Uterus (tissue), 4 donors: Measurements from ENCODE around the gene ANKRD26. TPM values are rescaled to one million over a fixed set of nuclear protein-coding genes. Genes with fewer than 3 reads are reported as not detected.

Experiments used
- DNase-seq, 2 donors: peaks; one replicate each; pipeline ENCODE4 v3.0.0-alpha.2; 2019 to 2020
- H3K27ac ChIP-seq, 2 donors: fragments of 200-600 bp; sonication (generic); 1 replicate in 1 of 2; 2 replicates in 1 of 2; pipeline ENCODE4 v1.5.1; 2016 to 2018
- H3K27me3 ChIP-seq, 2 donors: fragments of 200-600 bp; sonication (generic); one replicate each; pipeline ENCODE4 v1.5.1; 2018 to 2019; ENCODE audit warnings: control low read depth in 1 of 2
- H3K36me3 ChIP-seq, 2 donors: fragments of 200-600 bp; sonication (generic); one replicate each; pipeline ENCODE4 v1.5.1; 2019; ENCODE audit warnings: control low read depth in 1 of 2
- H3K4me1 ChIP-seq, 2 donors: fragments of 200-600 bp; sonication (generic); one replicate each; pipeline ENCODE4 v1.5.1; 2018 to 2019; ENCODE audit warnings: control low read depth in 1 of 2
- H3K4me3 ChIP-seq, 2 donors: fragments of 200-600 bp; sonication (generic); 1 replicate in 1 of 2; 2 replicates in 1 of 2; pipeline ENCODE4 v1.5.1; 2018 to 2019; ENCODE audit warnings: mild to moderate bottlenecking in 1 of 2
- H3K9me3 ChIP-seq, 2 donors: fragments of 200-600 bp; sonication (generic); one replicate each; pipeline ENCODE4 v1.5.1; 2019; ENCODE audit warnings: control low read depth in 1 of 2
- CTCF ChIP-seq, 4 experiments: fragments of 200-600 bp in 2 of 4; fragments of 450-650 bp in 2 of 4; sonication (generic) in 2 of 4; IDR thresholded peaks; one replicate each; pipeline ENCODE4 v1.5.1; 2016 to 2019; ENCODE audit warnings: antibody characterized with exemption in 4 of 4, mild to moderate bottlenecking in 2 of 4, moderate library complexity in 1 of 4
- POLR2A ChIP-seq, 2 donors: fragments of 450-650 bp; IDR thresholded peaks; one replicate each; pipeline ENCODE4 v1.6.1; 2016; ENCODE audit warnings: antibody characterized with exemption in 2 of 2, mild to moderate bottlenecking in 1 of 2, moderate library complexity in 1 of 2
- intact Hi-C: fragments of 100-400 bp; cut with DNase I; formaldehyde crosslinking; loops from one replicate; pipeline ENCODE4 v1.15.1; 2023; ENCODE audit warnings: low total_unique reads
- small RNA-seq: library from RNA; depleted of rRNA; stranded (forward); fragments of <200 nt; gene quantifications from one replicate; pipeline ENCODE3, GENCODE V24; 2016
- total RNA-seq, 4 donors: library from RNA; depleted of rRNA in 3 of 4; stranded (reverse); fragments of >200 nt in 3 of 4; gene quantifications; one replicate each; pipeline versions ENCODE4 v1.1.0 to v1.2.4, GENCODE V29; 2014 to 2023
- donor health status: DM: yes; HTN: yes; CAD: no.

The ANKRD26 gene
- total RNA-seq, 4 donors from 2014 or later, result 1.2 to 26.1 (median 10.4) TPM

GRCh38 chr10:26970667-26971066, 129.6 kb downstream of the ANKRD26 start:
- TF ChIP-seq POLR2A (IDR thresholded peaks at IDR 0.05), result no peak
- TF ChIP-seq CTCF (IDR thresholded peaks at IDR 0.05), result no peak
- Histone ChIP-seq H3K27me3 (no peaks in the 10 kb centered on the region), H3K4me3 (no peak overlapping the region), H3K4me1 (no peaks in the 10 kb centered on the region), H3K36me3 (no peaks in the 10 kb centered on the region), H3K9me3 (no peaks in the 10 kb centered on the region), H3K27ac (no peak overlapping the region)
- intact Hi-C loops, result no loop called here
- DNase-seq, result no peak

- TF ChIP-seq POLR2A (IDR thresholded peaks at IDR 0.05) (no peak), CTCF (IDR thresholded peaks at IDR 0.05) (no peak)
- no peak for DNase-seq
- H3K27ac ChIP-seq, result no peak overlapping the region
- intact Hi-C loops, result no loop called here
- H3K27me3 ChIP-seq, result no peaks in the 10 kb centered on the region
- no peak overlapping the region for H3K4me3 ChIP-seq
- no peaks in the 10 kb centered on the region for H3K9me3 ChIP-seq
- H3K36me3 ChIP-seq, result no peaks in the 10 kb centered on the region
- H3K4me1 ChIP-seq, result no peaks in the 10 kb centered on the region
Measured at GRCh38 chr10:26969145-26969926, 131.0 kb downstream of the ANKRD26 start.

GRCh38 chr10:26962835-26963234, 137.5 kb downstream of the ANKRD26 start:
- no peaks in the 10 kb centered on the region for H3K9me3 ChIP-seq
- no peak overlapping the region for H3K4me3 ChIP-seq
- intact Hi-C loops, result no loop called here
- no peak for DNase-seq
- TF ChIP-seq POLR2A (IDR thresholded peaks at IDR 0.05), result no peak
- TF ChIP-seq CTCF (IDR thresholded peaks at IDR 0.05), result no peak
- no peaks in the 10 kb centered on the region for H3K27me3 ChIP-seq
- no peaks in the 10 kb centered on the region for H3K36me3 ChIP-seq
- H3K27ac ChIP-seq, result no peak overlapping the region
- H3K4me1 ChIP-seq, result no peaks in the 10 kb centered on the region

- intact Hi-C loops, result no loop called here
- Histone ChIP-seq H3K27me3 (no peaks in the 10 kb centered on the region), H3K4me3 (no peak overlapping the region), H3K27ac (no peak overlapping the region), H3K9me3 (no peaks in the 10 kb centered on the region), H3K36me3 (no peaks in the 10 kb centered on the region), H3K4me1 (no peaks in the 10 kb centered on the region)
- no peak for DNase-seq
- TF ChIP-seq CTCF (IDR thresholded peaks at IDR 0.05) (no peak), POLR2A (IDR thresholded peaks at IDR 0.05) (no peak)
Measured at GRCh38 chr10:26960308-26960707, 140.0 kb downstream of the ANKRD26 start.

- Histone ChIP-seq H3K36me3 (no peaks in the 10 kb centered on the region), H3K27ac (no peak overlapping the region), H3K9me3 (no peaks in the 10 kb centered on the region), H3K4me3 (no peak overlapping the region), H3K27me3 (no peaks in the 10 kb centered on the region), H3K4me1 (no peaks in the 10 kb centered on the region)
- no peak for DNase-seq
- intact Hi-C loops, result no loop called here
- TF ChIP-seq POLR2A (IDR thresholded peaks at IDR 0.05) (no peak), CTCF (IDR thresholded peaks at IDR 0.05) (no peak)
Measured at GRCh38 chr10:26959841-26960240, 140.5 kb downstream of the ANKRD26 start.

Small RNAs within 50 kb of the gene (small RNA-seq; reads per million reads assigned to genes)
- gene RNU6-490P, result not detected

Other genes with a start within 250 kb of the ANKRD26 start
- gene ABI1, start 239.5 kb downstream of the ANKRD26 start, total RNA-seq, result 10 to 100 TPM; 26.6 to 50.4 (median 39.1) TPM
- gene YME1L1, start 53.9 kb upstream of the ANKRD26 start, total RNA-seq, result 100 to 1,000 TPM in 2 of 4 donors, 10 to 100 TPM in 2; 28.2 to 126 (median 108) TPM
- gene MASTL, start 54.9 kb upstream of the ANKRD26 start, total RNA-seq, result 10 to 100 TPM in 1 of 4 donors, 1 to 10 TPM in 2, under 1 TPM in 1; 0.59 to 17.9 (median 7.5) TPM
- 10 to 100 TPM; 12.8 to 27.0 (median 17.6) TPM for gene ACBD5, start 140.3 kb upstream of the ANKRD26 start, total RNA-seq